ENCODE data around the gene GATAD2A. TPM values are rescaled to one million over a fixed set of nuclear protein-coding genes. Genes with fewer than 3 reads are reported as not detected.

Gene GATAD2A
- total and polyA plus RNA-seq, 2 of the 8 experiments (the other 6 are each of a cell fraction or from before 2014, with no cell fraction given) = 38.4 to 205 TPM

DNA sequence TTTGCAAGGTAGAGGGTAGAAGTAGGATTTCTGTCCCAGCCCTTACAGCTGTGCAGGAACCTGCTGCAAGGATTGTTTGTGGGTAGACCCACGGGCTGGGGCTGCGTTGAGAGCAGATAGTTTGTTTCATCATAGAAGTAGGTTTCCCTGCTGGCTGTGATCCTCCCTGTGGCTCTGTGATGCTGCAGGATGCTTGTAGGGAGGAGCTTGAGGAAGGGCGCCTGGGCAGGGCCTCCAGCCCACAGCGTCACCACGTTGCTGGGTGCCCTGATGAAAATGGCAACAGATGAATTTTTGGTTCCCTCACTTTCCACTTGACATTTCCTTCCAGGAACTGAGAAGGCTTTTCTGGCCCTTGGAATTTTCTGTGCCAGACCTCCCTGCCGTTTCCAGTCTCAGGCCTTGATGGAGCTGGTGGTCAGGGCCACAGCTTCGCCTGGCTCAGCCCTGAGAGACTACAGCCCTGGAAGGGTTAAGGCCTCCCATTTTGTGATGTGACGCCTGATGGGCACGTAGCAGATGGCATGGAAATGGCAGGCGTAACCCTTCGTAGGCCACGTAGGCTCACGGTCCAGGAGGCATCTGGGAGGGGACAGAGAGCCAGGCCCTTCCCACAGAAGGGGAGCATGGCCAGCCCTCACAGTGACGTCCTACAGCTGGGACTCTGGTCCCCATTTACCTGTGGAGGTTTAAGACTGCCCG lies 42.2 kb downstream of the GATAD2A start (continued):
- TF ChIP-seq, protein P1, sequence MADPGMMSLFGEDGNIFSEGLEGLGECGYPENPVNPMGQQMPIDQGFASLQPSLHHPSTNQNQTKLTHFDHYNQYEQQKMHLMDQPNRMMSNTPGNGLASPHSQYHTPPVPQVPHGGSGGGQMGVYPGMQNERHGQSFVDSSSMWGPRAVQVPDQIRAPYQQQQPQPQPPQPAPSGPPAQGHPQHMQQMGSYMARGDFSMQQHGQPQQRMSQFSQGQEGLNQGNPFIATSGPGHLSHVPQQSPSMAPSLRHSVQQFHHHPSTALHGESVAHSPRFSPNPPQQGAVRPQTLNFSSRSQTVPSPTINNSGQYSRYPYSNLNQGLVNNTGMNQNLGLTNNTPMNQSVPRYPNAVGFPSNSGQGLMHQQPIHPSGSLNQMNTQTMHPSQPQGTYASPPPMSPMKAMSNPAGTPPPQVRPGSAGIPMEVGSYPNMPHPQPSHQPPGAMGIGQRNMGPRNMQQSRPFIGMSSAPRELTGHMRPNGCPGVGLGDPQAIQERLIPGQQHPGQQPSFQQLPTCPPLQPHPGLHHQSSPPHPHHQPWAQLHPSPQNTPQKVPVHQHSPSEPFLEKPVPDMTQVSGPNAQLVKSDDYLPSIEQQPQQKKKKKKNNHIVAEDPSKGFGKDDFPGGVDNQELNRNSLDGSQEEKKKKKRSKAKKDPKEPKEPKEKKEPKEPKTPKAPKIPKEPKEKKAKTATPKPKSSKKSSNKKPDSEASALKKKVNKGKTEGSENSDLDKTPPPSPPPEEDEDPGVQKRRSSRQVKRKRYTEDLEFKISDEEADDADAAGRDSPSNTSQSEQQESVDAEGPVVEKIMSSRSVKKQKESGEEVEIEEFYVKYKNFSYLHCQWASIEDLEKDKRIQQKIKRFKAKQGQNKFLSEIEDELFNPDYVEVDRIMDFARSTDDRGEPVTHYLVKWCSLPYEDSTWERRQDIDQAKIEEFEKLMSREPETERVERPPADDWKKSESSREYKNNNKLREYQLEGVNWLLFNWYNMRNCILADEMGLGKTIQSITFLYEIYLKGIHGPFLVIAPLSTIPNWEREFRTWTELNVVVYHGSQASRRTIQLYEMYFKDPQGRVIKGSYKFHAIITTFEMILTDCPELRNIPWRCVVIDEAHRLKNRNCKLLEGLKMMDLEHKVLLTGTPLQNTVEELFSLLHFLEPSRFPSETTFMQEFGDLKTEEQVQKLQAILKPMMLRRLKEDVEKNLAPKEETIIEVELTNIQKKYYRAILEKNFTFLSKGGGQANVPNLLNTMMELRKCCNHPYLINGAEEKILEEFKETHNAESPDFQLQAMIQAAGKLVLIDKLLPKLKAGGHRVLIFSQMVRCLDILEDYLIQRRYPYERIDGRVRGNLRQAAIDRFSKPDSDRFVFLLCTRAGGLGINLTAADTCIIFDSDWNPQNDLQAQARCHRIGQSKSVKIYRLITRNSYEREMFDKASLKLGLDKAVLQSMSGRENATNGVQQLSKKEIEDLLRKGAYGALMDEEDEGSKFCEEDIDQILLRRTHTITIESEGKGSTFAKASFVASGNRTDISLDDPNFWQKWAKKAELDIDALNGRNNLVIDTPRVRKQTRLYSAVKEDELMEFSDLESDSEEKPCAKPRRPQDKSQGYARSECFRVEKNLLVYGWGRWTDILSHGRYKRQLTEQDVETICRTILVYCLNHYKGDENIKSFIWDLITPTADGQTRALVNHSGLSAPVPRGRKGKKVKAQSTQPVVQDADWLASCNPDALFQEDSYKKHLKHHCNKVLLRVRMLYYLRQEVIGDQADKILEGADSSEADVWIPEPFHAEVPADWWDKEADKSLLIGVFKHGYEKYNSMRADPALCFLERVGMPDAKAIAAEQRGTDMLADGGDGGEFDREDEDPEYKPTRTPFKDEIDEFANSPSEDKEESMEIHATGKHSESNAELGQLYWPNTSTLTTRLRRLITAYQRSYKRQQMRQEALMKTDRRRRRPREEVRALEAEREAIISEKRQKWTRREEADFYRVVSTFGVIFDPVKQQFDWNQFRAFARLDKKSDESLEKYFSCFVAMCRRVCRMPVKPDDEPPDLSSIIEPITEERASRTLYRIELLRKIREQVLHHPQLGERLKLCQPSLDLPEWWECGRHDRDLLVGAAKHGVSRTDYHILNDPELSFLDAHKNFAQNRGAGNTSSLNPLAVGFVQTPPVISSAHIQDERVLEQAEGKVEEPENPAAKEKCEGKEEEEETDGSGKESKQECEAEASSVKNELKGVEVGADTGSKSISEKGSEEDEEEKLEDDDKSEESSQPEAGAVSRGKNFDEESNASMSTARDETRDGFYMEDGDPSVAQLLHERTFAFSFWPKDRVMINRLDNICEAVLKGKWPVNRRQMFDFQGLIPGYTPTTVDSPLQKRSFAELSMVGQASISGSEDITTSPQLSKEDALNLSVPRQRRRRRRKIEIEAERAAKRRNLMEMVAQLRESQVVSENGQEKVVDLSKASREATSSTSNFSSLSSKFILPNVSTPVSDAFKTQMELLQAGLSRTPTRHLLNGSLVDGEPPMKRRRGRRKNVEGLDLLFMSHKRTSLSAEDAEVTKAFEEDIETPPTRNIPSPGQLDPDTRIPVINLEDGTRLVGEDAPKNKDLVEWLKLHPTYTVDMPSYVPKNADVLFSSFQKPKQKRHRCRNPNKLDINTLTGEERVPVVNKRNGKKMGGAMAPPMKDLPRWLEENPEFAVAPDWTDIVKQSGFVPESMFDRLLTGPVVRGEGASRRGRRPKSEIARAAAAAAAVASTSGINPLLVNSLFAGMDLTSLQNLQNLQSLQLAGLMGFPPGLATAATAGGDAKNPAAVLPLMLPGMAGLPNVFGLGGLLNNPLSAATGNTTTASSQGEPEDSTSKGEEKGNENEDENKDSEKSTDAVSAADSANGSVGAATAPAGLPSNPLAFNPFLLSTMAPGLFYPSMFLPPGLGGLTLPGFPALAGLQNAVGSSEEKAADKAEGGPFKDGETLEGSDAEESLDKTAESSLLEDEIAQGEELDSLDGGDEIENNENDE (IDR thresholded peaks at IDR 0.05; ENCODE audit: insufficient replicate concordance, low read length) = no peak
- TF ChIP-seq SP1 (IDR thresholded peaks at IDR 0.05; ENCODE audit: low read depth, low read length) (no peak), EP300 (IDR thresholded peaks at IDR 0.05; ENCODE audit: borderline replicate concordance in 1 of 2, low read depth in 2 of 2, low read length in 2 of 2) (no peak), SIRT6 (IDR thresholded peaks at IDR 0.05; ENCODE audit: low read length) (no peak), CBX8 (IDR thresholded peaks at IDR 0.05; ENCODE audit: borderline replicate concordance, low read depth, low read length) (no peak), CBX5 (IDR thresholded peaks at IDR 0.05; ENCODE audit: low read depth, low read length) (no peak), JUND (IDR thresholded peaks at IDR 0.05; ENCODE audit: low read length) (no peak), KDM1A (IDR thresholded peaks at IDR 0.05; ENCODE audit: borderline replicate concordance, low read length) (no peak), BACH1 (IDR thresholded peaks at IDR 0.05; ENCODE audit: low read length) (no peak), CTBP2 (IDR thresholded peaks at IDR 0.05; ENCODE audit: borderline replicate concordance, insufficient read depth, insufficient read length, low read length) (no peak), RXRA (IDR thresholded peaks at IDR 0.05; ENCODE audit: insufficient read depth, low read depth, low read length) (no peak)

Data from H1 (cell line).